PC-3 (cell line): ENCODE data around the gene CLMN.

Experiments
- CTCF ChIP-seq: fragments of 300-600 bp; sonication (generic); conservative IDR thresholded peaks from 2 replicates; pipeline ENCODE4 v1.5.1; 2017; ENCODE audit warnings: antibody characterized with exemption, low read depth, mild to moderate bottlenecking, low read length
- EZH2 ChIP-seq: fragments of 300-600 bp; sonication (generic); IDR thresholded peaks from one replicate; pipeline ENCODE4 v1.6.1; 2017; ENCODE audit warnings: antibody characterized with exemption, mild to moderate bottlenecking, low read length; ENCODE audit not compliant: unreplicated experiment
- EZH2phosphoT487 ChIP-seq: fragments of 300-600 bp; sonication (generic); IDR thresholded peaks from 2 replicates; pipeline ENCODE4 v1.6.1; 2018; ENCODE audit warnings: mild to moderate bottlenecking, antibody characterized with exemption, low read length, borderline replicate concordance

GRCh38 chr14:95336192-95336760 lies 16.6 kb upstream of the CLMN start:
- TF ChIP-seq CTCF = no peak
- no peak for TF ChIP-seq EZH2
- TF ChIP-seq EZH2phosphoT487 = no peak
